ENCODE data around the gene DOCK3.
A peak's percentile ranks its signal among the peaks of the same experiment; 100 is the strongest.
"Not testable (repeated sequence)": the region's sequence is repeated elsewhere in the genome, so short reads cannot be mapped to it uniquely, and the experiment has no call there.

DOCK3 gene

DNA sequence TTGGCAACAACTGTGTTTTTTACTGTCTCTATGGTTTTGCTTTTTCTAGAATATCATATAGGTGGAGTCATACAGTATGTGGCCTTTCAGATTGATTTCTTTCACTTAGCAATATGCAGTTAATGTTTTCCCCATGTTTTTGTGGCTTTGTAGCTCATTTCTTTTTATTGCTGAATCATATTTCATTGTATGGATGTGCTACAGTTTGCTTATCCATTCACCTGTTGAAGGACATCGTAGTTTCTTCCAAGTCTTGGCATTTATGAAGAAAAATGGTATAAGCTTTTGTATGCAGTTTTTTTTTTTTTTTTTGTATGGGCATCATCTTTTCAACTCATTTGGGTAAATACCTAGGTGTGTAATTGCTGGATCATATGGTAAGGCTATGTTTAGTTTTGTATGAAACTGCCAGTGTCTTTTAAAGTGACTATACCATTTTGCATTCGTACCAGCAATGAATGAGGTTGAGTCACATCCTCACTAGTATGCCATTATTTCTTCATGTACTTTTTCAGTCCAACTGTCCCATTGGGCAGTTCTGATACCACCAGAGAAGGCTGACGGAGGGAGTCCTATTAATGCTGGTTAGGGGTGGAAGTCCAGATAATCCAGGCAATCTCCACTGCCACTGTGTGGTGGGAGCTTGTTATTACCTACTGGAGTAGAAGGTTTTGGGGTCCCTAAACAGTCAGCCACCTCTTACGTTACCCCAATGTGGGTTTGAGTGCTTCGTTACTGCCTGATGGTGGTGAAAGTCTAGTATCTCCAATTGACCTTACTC lies 210.5 kb downstream of the DOCK3 start:
- peak; percentile 54 for DNase-seq (ENCODE audit: low spot score)

DNA sequence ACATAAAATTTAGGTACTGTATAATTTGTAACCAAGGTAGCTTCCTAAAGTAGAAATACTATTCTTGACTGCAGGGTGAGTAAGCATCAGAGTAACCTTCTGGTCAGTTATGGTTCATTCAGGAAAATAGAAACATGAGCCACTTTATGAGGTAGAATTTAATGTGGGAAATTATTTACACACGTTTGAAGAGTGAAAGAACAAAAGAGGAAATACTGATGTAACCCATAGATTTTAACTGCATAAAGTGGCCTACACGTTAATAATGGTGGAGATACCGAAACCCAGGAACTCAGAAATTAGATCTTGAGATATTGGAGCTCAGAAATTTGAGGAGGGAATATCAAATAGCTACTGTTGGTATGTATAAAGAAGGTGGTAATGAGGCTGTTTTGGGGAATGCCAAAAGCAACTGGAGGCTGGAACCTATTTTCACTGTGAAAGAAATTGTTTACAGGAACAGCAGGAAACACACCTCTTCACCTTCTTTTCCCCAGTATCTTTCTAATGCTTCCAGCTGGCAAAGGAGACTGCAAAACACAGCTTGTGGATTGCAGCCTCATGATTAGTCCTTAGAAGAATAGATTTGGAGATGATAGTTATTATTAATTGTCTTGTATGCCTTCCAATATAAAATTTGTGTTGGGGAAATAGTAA lies 216.1 kb downstream of the DOCK3 start:
- no peak for DNase-seq (ENCODE audit: low spot score)

DNA sequence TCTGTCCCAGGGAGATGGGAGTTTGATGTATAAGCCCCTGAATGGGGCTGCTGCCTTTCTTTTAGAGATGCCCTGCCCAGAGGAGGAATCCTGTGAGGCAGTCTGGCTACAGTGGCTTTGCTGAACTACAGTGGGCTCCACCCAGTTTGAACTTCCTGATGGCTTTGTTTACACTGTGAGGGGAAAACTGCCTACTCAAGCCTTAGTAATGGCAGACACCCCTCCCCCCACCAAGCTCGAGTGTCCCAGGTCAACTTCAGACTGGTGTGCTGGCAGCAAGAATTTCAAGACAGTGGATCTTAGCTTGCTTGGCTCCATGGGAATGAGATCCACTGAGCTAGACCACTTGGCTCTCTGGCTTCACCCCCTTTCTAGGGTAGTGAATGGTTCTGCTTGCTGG lies 226.4 kb downstream of the DOCK3 start:
- not testable (repeated sequence) for DNase-seq (ENCODE audit: low spot score)

DNA sequence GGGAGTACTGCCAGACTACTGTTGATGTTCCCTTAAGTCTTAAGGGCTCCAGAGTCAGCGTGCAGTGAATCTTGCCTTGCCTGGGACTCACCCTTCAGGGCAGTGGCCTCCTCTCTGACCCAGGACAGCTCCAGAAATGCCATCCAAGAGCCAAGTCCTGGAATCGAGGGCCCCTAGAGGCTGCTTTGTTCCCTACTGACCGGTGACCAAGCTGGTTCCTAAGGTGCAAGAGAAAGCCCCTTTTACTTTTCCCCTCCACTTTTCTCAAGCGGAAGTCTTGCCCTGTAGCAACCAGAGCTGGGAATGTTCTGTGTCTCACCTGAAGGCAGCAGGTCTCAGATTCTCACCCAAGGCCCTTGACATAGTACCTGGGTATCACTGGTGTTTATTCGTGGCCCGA lies 238.0 kb downstream of the DOCK3 start:
- DNase-seq (ENCODE audit: low spot score) = no peak

DNA sequence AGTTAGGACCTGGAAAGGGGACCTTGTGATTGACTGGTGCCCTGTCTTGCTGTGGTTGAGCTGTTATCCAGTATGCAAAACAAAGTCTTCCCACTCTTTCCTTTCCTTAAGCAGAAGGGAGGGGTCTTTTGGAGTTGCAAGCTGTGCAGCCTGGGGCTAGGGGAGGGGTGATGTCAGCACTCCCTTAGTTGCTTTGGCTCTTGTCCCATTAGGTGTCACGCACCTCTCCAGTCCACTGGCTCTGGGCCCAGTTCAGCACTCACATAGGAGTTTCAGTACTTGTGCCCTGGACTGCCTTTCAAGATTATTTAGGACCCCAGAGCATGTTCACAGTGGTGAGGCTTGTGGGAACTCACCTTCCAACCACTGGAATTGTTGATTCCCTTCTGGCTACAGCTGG lies 238.5 kb downstream of the DOCK3 start:
- no peak for DNase-seq (ENCODE audit: low spot score)

DNA sequence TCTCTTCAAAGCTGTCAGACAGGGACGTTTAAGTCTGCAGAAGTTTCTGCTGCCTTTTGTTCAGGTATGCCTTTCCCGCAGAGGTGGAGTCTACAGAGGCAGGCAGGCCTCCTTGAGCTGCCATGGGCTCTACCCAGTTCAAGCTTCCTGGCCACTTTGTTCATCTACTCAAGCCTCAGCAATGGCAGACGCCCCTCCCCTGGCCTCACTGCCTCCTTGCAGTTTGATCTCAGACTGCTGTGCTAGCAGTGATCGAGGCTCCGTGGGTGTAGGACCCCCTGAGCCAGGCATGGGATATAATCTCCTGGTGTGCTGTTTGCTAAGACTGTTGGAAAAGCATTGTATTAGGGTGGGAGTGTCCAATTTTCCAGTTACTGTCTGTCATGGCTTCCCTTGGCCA lies 247.3 kb downstream of the DOCK3 start:
- not testable (repeated sequence) for DNase-seq (ENCODE audit: low spot score)

DNA sequence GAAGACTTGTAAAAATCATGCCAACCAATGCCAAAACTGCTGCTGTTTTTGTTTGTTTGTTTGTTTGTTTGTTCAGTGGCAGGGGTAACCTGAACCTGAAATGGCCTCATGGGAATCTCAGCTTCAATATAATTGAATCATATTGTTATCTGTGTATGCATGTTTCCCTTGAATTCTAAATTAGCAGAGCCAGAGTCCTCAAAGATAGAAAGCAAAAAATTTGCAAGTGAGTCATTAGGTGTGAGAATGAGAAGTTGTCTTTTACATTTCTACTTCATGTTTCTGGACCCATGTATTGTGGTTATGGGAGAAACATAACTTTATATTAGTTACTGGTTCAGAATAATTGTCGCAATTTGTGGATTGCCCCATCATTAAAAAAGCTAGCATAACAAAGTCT lies 249.2 kb downstream of the DOCK3 start:
- no peak for DNase-seq (ENCODE audit: low spot score)

DNA sequence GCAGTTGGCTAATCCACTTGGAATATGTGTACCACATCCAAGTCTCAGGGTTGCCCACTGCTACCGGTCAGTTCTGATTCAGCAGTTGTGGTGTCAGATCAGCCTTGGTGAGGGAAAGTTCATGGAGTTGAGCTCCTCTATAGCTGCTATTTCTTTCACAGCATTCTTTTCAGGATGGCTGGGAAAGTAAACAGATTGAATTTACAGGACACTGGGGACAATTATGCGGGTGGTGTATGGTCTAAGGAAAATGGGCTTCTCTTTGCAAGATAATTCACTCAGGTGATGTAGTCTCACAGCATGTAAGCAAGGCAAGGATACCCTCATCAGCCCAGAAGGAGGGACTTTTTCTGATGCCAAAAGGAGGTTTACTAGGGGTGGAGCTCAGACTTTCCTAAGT lies 249.9 kb downstream of the DOCK3 start:
- no peak for DNase-seq (ENCODE audit: low spot score)

DNA sequence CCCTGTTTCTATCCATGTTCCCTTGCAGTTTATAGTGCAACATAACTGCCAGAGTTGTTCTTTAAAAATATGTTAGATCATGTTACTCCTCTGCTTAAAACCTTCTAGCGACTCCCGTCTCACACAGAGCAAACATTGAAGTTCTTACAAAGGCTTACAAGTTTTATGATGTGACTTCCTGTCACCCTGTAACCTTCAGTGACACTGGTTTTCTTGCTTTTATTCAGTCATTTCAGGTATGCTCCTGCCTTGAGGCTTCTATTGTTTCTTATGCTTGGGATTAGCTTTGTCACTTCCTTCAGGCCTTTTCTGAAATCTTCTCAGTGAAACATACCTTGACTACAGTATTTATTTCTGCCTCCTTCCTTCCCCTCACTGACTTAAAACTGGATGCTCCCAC lies 252.1 kb downstream of the DOCK3 start:
- no peak for DNase-seq (ENCODE audit: low spot score)

DNA sequence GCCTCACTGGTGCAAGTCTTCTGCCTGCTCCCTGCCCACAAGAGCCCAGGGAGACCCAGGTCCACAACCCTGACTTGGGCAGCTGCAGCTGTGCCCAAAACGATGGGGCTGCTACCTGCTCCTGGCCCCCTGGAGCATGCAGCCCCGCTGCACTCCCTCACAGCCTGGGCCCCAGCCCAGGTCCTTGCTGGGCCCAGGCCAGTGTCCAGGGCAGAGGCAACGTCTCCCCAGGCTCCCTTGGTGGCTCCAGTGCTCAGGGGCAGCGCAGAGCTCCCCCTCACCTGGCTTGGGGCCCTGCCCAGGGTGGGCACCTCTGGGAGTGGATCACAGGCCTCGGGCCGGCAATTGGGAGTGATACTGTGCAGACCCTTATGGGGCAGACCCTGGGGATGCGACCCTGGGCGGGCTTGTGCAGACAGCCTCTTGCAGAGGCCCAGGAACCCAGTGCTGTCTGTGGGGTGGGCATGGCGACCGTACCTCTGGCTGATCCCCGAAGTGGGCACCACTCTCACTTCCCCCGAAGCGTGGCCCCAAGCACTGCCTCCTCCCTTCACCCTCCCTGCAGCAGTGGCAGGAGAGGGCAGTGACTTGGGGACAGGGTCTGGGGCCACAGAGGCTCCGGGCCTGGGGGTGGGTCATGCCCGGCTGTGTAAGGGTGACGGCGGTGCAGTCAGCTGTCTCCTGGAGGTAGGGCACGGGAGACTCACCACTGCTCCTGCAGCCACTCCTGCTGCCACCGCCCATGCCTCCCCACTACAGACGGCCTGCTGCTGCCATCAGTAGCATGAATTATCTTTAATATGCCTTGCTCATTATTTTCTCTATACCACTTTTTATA lies 255.9 kb downstream of the DOCK3 start:
- no peak for DNase-seq (ENCODE audit: low spot score)

DNA sequence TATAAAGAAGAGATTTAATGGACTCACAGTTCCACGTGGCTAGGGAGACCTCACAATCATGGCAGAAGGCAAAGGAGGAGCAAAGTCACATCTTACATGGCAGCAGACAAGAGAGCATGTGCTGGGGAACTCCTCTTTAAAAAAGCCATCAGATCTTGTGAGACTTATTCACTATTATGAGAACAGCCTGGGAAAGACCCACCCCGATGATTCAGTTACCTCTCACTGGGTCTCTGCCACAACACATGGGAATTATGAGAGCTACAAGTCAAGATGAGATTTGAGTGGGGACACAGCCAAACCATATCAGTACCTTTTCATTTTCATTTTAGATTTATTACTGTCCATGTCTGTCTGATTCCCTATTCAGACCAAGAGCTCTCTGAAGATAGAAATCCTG lies 258.2 kb downstream of the DOCK3 start:
- DNase-seq (ENCODE audit: low spot score) = not testable (repeated sequence)

DNA sequence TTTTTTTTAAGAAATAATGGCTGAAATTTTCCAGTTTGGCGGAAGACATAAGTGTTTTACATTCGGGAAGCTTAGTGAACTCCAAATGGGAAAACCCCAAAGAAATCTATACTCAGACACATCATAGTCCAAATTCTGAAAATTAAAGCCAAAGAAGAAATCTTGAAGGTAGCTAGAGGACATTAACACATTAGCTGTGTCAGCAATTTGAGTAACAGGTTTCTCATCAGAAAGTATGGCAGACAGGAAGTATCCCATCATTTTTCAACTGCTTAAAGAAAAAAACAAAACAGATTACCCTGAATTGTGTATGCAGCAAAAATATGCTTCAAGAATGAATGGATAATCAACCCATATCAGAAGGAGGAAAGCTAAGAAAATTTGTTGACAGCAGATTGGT lies 261.7 kb downstream of the DOCK3 start:
- no peak for DNase-seq (ENCODE audit: low spot score)

DNA sequence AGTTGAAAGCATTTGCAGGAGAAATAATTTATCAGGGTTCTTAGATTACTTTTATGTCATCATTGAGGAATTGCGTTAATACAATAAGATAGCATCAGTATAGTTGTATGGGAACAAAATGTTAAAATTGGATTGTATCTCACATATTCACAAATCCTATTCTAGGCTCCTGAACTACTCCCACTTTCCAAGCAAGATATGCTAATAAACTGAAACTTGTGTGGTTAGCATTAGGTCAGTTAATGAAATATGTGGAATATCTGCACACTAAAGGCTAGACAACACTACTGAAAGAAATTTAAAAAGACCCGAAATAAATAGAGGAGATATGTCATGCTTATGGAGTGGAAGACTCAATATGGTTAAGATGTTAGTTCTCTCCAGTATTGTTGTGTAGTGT lies 272.7 kb downstream of the DOCK3 start:
- no peak for DNase-seq (ENCODE audit: low spot score)

DNA sequence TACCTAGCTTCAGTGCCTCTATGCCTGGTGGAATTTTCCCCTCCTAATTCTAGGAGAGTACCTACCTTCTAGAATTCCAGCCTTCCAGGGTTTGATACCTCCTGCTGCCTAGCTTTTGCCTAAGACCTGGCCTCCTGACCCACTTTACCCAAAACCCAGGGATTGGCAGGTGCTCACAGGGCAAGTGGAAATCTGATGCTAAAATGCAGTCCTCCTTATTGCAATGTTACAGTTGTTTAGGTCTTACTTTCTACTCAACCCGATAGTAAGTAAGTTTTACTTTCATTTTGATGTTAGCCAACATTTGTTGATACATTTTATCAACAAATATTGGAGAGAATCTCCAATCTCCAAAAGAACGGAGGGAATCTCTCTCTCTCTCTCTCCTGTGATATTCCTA lies 275.9 kb downstream of the DOCK3 start:
- no peak for DNase-seq (ENCODE audit: low spot score)

DNA sequence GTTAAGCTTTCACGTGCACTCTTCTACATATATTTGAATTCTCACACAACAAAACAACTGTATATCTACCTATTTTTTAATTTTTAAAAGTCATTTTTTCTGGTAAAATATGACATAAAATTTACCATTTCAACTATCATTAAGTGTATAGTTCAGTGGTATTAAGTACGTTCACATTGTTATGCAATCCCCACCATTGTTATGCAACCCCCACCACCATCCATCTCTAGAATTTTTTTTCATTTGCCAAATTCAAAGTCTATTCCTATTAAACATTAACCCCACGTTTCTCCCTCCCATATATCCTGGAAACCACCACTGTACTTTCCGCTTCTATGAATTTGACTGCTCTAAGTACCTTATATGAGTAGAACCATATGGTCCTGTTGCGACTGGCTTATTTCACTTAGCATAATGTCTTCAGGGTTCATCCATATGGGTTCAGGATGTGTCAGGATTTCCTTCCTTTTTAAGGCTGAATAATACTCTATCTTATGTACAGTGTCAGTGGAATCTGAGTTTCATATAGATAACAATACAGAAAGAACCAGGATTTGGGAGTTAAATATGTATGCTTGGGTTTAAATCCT lies 279.2 kb downstream of the DOCK3 start:
- no peak for DNase-seq (ENCODE audit: low spot score)

DNA sequence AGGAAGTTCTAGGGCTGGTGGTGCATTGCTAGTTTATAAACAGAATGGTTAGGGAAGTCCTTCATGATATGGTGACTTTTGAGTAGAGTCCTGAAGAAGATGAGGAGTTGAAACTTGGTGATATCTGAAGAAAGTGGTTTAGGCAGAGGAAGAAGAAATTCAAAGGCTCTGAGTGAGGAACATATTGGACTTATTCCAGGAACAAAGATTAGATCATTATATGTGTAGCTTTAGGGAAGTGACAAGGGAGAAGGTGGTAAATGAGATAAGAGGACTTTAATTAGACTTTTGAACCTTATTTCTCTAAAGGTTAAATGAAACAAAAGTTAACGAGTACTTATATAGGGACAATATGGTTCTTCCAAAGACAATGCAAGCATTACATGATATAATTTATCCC lies 286.7 kb downstream of the DOCK3 start:
- no peak for DNase-seq (ENCODE audit: low spot score)

DNA sequence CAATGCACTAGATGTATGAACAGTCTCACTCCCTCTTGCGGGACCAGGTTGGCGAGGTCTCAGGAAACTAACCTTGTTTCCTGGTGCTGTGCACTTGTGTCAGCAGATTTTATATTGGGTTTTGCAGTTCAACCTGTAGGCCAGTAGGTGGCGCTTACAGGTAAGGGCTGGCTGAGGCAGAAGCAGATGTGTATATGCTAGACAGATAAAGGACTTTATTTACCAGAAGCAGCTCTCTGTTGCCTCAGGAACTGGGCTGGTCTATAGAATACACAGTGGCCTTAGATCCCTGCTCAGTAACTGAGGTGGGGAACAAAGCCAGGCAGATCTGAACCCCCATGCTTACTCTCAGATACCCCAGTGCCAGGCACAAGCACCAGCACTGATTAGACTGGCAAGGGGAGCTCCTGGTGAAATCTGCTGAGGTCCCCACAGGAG lies 296.8 kb downstream of the DOCK3 start:
- peak; percentile 75 for DNase-seq (ENCODE audit: low spot score)

DNA sequence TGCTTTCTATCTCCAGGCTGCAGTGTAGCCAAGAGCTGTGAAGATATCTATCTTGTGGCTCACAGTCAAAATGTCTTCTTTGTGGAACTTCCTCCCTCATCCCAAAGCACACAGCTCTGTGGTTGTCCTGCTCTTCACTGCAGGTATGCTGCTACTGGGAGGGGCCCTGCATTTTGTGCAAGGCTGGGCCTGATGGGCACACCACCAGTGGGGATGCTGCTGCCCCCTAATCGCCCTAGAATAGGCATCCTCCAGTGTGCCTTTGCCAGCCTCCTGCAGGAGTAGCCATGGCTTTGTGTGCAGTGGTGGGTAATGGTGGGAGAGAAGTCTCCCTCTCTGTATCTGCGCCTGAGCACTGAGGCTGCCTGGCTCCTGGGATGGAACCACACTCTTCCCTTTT lies 297.3 kb downstream of the DOCK3 start:
- peak; percentile 34 for DNase-seq (ENCODE audit: low spot score)

DNA sequence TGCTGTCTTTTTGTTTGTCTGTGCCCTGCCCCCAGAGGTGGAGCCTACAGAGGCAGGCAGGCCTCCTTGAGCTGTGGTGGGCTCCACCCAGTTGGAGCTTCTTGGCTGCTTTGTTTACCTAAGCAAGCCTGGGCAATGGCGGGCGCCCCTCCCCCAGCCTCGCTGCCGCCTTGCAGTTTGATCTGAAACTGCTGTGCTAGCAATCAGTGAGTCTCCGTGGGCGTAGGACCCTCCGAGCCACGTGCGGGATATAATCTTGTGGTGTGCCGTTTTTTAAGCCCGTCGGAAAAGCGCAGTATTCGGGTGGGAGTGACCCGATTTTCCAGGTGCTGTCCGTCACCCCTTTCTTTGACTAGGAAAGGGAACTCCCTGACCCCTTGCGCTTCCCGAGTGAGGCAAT lies 303.9 kb downstream of the DOCK3 start:
- not testable (repeated sequence) for DNase-seq (ENCODE audit: low spot score)

DNA sequence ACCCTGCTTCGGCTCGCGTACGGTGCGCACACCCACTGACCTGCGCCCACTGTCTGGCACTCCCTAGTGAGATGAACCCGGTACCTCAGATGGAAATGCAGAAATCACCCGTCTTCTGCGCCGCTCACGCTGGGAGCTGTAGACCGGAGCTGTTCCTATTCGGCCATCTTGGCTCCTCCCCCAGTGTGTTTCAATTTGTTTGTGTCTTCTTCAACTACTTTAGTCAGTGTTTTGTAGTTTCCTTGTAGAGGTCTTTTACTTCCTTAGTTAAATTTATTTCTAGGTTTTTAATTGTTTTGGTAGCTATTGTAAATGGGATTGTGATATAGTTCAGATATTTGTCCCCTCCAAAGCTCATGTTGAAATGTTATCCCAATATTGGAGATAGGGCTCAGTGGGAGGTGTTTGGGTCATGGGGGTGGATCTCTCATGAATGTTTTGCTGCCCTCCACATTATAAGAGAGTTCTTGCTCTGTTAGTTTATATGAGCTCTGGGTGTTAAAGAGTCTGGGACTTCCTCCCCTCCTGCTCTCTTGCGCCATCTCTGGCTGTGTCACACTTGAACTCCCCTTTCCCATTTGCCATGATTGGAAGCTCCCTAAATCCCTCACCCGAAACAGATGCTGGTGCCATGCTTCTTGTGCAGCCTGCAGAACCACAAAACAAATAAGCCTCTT lies 304.4 kb downstream of the DOCK3 start:
- DNase-seq (ENCODE audit: low spot score) = no peak

DNA sequence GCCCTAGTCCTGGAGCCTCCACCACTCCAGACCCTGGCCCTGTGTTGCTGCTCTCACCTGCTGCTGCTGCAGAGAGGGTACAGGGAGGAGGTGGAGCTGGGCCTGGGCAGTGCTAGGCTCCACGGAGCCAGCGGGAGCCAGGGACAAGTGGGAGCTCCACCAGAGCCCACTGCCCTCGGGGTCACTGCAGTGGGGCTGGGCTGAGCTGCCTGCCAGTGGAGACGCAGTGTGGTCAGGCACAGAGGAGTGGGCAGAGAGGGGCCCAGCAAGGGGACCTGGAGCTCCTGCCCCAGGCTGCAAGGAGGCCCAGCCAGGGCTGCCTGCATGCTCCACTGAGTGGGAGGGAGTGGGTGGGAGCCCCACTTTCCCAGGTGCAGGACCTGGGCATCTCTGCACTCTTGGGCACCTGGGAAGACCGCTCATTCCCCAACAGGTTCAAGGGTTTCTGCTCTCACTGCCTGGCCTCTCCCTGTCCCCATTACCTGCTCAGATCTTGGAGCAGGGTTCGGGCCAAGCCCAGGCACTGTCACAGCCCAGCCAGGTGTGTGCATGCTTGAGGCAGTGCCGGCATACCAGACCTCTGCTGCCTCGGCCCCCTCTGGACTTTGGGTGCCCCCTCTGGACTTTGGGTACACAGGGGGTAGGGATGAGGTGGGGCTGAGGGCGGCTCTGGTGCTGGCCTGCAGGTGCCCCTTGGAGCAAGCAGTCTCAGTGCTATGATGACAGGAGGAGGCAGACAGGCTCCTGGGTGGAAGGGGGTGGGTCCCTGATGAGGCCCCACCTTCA lies 308.0 kb downstream of the DOCK3 start:
- DNase-seq (ENCODE audit: low spot score) = no peak

Data from D341Med (cell line).